ENCODE measurements around the gene CADPS. TPM values are rescaled to one million over a fixed set of nuclear protein-coding genes. Genes with fewer than 3 reads are reported as not detected.

Gene CADPS
- polyA plus RNA-seq, 1 donor (not counting 4 experiments of a cell fraction or from before 2014, with no cell fraction given): not detected

DNA sequence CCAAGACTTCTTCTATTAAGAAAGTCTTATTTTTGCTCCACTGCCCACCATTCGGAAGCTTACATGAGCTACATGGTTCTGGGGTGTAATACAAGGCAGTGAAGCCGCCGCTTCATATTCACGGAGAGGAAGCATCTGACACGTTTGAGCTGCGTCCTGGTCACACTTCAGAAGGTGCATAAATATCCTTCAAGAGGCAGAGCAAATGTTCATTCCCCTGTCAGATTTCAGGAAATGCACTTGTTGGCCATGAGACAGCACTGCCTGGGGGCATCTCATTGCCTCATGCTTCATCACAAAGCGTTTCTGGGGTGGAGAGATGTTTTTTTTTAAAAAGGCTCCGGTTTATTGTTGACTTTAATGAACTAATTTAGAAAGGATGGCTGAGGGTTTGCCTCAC is 119.9 kb downstream of the CADPS start:
- no peak for TF ChIP-seq EZH2 (IDR thresholded peaks at IDR 0.05; ENCODE audit: low read length)
- TF ChIP-seq, protein P1, sequence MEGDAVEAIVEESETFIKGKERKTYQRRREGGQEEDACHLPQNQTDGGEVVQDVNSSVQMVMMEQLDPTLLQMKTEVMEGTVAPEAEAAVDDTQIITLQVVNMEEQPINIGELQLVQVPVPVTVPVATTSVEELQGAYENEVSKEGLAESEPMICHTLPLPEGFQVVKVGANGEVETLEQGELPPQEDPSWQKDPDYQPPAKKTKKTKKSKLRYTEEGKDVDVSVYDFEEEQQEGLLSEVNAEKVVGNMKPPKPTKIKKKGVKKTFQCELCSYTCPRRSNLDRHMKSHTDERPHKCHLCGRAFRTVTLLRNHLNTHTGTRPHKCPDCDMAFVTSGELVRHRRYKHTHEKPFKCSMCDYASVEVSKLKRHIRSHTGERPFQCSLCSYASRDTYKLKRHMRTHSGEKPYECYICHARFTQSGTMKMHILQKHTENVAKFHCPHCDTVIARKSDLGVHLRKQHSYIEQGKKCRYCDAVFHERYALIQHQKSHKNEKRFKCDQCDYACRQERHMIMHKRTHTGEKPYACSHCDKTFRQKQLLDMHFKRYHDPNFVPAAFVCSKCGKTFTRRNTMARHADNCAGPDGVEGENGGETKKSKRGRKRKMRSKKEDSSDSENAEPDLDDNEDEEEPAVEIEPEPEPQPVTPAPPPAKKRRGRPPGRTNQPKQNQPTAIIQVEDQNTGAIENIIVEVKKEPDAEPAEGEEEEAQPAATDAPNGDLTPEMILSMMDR (optimal IDR thresholded peaks at IDR 0.05 in 1 of 3, IDR thresholded peaks at IDR 0.05 in 1 of 3, conservative IDR thresholded peaks at IDR 0.05 in 1 of 3; ENCODE audit: extremely low read depth in 1 of 3, insufficient read depth in 2 of 3, low read length in 3 of 3): no peak

DNA sequence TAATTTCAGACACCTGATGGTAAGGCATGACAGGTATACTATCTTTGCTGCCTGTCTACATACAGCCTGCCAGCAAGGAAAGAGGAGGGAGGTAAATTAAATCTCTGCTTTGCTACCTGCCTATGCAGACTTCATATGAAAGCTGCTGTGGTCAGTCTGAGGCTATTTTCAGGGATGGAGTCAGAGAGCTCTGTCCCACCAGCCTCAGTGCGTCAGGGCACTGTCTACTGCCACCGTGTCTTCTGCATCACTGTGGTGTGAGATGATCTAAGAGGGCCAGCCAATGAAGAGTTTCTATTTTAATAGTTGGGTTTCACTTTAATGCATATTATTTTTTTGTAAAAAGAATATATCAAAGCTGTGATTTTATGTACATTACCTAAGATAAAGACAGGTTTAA is 125.6 kb downstream of the CADPS start:
- H3K4me3 ChIP-seq (ENCODE audit: control insufficient read depth in 2 of 3, extremely low read depth in 1 of 3, insufficient read depth in 2 of 3, low read depth in 1 of 3, low read length in 3 of 3): no peak overlapping the region
- H2AFZ ChIP-seq (ENCODE audit: control insufficient read depth, low read length): no peak overlapping the region
- TF ChIP-seq EZH2 (IDR thresholded peaks at IDR 0.05; ENCODE audit: low read length): no peak
- TF ChIP-seq, protein P1 (optimal IDR thresholded peaks at IDR 0.05 in 1 of 3, IDR thresholded peaks at IDR 0.05 in 1 of 3, conservative IDR thresholded peaks at IDR 0.05 in 1 of 3; ENCODE audit: extremely low read depth in 1 of 3, insufficient read depth in 2 of 3, low read length in 3 of 3): no peak
- no peak overlapping the region for H3K9ac ChIP-seq (ENCODE audit: control insufficient read depth, extremely low read depth, insufficient read depth, low read length)
- DNase-seq (ENCODE audit: low read depth, low spot score) (no peak), FAIRE-seq (peak; percentile 13)
- H3K79me2 ChIP-seq (ENCODE audit: control insufficient read depth, insufficient read depth, low read length): no peaks in the 10 kb centered on the region
- no peak overlapping the region for H3K4me2 ChIP-seq (ENCODE audit: control insufficient read depth, extremely low read depth, insufficient read depth, low read depth, low read length)
- dilution Hi-C loops (cut with MboI; ENCODE audit: extremely low pct_ligation_motif_present, low sequenced_read_pairs): no loop called here
- no peaks in the 10 kb centered on the region for H3K27me3 ChIP-seq (ENCODE audit: control insufficient read depth, extremely low read depth, insufficient read depth, low read length)
- H3K9me3 ChIP-seq (ENCODE audit: control insufficient read depth, low read depth, low read length): no peaks in the 10 kb centered on the region
- H3K27ac ChIP-seq (ENCODE audit: control insufficient read depth, insufficient read depth, low read length): no peak overlapping the region
- H3K9me1 ChIP-seq (ENCODE audit: control insufficient read depth, extremely low read depth, insufficient read depth, low read length): no peaks in the 10 kb centered on the region
- H3K36me3 ChIP-seq (ENCODE audit: control insufficient read depth in 2 of 2, extremely low read depth in 1 of 2, insufficient read depth in 2 of 2, low read length in 2 of 2): no peaks in the 10 kb centered on the region
- H3K4me1 ChIP-seq (ENCODE audit: control insufficient read depth, extremely low read depth, insufficient read depth, low read length): no peaks in the 10 kb centered on the region
- H4K20me1 ChIP-seq (ENCODE audit: control insufficient read depth, extremely low read depth, insufficient read depth, low read length): no peaks in the 10 kb centered on the region

More for the DNA sequence above, 119.9 kb downstream of the CADPS start:
- DNase-seq (ENCODE audit: low read depth, low spot score) (peak; percentile 42), FAIRE-seq (peak; percentile 96)
- Histone ChIP-seq H3K4me2 (ENCODE audit: control insufficient read depth, extremely low read depth, insufficient read depth, low read depth, low read length) (peak overlapping the region; percentile 34), H3K9me1 (ENCODE audit: control insufficient read depth, extremely low read depth, insufficient read depth, low read length) (no peaks in the 10 kb centered on the region), H3K9me3 (ENCODE audit: control insufficient read depth, low read depth, low read length) (no peaks in the 10 kb centered on the region), H4K20me1 (ENCODE audit: control insufficient read depth, extremely low read depth, insufficient read depth, low read length) (no peaks in the 10 kb centered on the region), H3K4me3 (ENCODE audit: control insufficient read depth in 2 of 3, extremely low read depth in 1 of 3, insufficient read depth in 2 of 3, low read depth in 1 of 3, low read length in 3 of 3) (no peak overlapping the region), H3K4me1 (ENCODE audit: control insufficient read depth, extremely low read depth, insufficient read depth, low read length) (peaks cover 7% of the 10 kb centered on the region), H3K9ac (ENCODE audit: control insufficient read depth, extremely low read depth, insufficient read depth, low read length) (no peak overlapping the region), H3K36me3 (ENCODE audit: control insufficient read depth in 2 of 2, extremely low read depth in 1 of 2, insufficient read depth in 2 of 2, low read length in 2 of 2) (no peaks in the 10 kb centered on the region), H2AFZ (ENCODE audit: control insufficient read depth, low read length) (no peak overlapping the region), H3K79me2 (ENCODE audit: control insufficient read depth, insufficient read depth, low read length) (no peaks in the 10 kb centered on the region), H3K27me3 (ENCODE audit: control insufficient read depth, extremely low read depth, insufficient read depth, low read length) (no peaks in the 10 kb centered on the region), H3K27ac (ENCODE audit: control insufficient read depth, insufficient read depth, low read length) (no peak overlapping the region)
- dilution Hi-C loops (cut with MboI; ENCODE audit: extremely low pct_ligation_motif_present, low sequenced_read_pairs): no loop called here
